Measurements from ENCODE around the gene FAF1. TPM values are rescaled to one million over a fixed set of nuclear protein-coding genes. Genes with fewer than 3 reads are reported as not detected.

FAF1 gene
- total RNA-seq, 1 donor from 2014 or later: 54.3 TPM

DNA sequence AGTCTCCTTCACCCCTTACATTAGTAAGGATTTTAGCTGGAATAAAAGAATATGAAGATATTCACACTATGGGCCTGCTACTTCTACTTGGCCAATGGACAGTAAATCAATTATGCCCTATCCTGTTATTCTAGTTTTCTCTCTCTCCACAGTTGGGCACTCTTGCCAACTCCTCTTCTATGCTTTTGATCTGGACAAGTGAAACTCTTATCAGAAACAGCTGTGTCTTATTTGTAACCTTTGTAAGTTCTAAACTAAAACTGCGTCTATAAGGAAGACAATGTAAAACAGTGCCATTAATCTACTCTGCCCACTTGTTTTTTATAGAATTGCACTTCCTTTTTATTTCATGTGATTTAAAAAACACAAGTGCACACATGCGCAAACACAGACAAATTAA lies 292.8 kb downstream of the FAF1 start:
- H3K27ac Mint-ChIP-seq (ENCODE audit: unreplicated experiment): no peak overlapping the region
- no peak overlapping the region for H3K4me3 Mint-ChIP-seq (ENCODE audit: unreplicated experiment)
- H3K27me3 Mint-ChIP-seq (ENCODE audit: unreplicated experiment): no peaks in the 10 kb centered on the region
- no peak for DNase-seq (ENCODE audit: low spot score)
- TF ChIP-seq, protein P1, sequence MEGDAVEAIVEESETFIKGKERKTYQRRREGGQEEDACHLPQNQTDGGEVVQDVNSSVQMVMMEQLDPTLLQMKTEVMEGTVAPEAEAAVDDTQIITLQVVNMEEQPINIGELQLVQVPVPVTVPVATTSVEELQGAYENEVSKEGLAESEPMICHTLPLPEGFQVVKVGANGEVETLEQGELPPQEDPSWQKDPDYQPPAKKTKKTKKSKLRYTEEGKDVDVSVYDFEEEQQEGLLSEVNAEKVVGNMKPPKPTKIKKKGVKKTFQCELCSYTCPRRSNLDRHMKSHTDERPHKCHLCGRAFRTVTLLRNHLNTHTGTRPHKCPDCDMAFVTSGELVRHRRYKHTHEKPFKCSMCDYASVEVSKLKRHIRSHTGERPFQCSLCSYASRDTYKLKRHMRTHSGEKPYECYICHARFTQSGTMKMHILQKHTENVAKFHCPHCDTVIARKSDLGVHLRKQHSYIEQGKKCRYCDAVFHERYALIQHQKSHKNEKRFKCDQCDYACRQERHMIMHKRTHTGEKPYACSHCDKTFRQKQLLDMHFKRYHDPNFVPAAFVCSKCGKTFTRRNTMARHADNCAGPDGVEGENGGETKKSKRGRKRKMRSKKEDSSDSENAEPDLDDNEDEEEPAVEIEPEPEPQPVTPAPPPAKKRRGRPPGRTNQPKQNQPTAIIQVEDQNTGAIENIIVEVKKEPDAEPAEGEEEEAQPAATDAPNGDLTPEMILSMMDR (IDR thresholded peaks at IDR 0.05; ENCODE audit: unreplicated experiment): no peak
- H3K4me1 Mint-ChIP-seq (ENCODE audit: unreplicated experiment): peaks cover 3% of the 10 kb centered on the region
- no peaks in the 10 kb centered on the region for H3K36me3 Mint-ChIP-seq (ENCODE audit: low read depth, unreplicated experiment)
- H3K9me3 Mint-ChIP-seq (ENCODE audit: unreplicated experiment): no peaks in the 10 kb centered on the region

DNA sequence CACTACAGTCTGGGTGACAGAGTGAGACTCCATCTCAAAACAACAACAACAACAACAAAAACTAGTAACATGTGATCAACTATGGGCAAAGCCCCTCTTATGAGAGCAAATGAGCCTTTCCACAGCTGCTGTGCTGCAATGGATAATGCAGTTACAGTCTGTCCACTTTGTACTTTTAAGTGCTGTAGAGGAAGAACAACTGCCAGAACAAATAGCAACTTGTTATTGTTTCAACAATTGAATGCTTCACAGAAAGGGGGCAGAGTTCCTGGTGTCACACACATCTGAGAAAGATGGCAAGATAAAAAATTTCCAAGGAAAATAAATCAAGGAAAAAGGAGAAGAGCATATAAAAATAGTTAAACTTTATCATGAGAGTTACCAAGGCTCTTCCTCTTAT lies 293.2 kb downstream of the FAF1 start:
- TF ChIP-seq, protein P1 (IDR thresholded peaks at IDR 0.05; ENCODE audit: unreplicated experiment): no peak
- Mint-ChIP-seq H3K36me3 (ENCODE audit: low read depth, unreplicated experiment) (no peaks in the 10 kb centered on the region), H3K27me3 (ENCODE audit: unreplicated experiment) (no peaks in the 10 kb centered on the region), H3K9me3 (ENCODE audit: unreplicated experiment) (no peaks in the 10 kb centered on the region), H3K4me3 (ENCODE audit: unreplicated experiment) (no peak overlapping the region), H3K27ac (ENCODE audit: unreplicated experiment) (no peak overlapping the region), H3K4me1 (ENCODE audit: unreplicated experiment) (peaks cover 3% of the 10 kb centered on the region)
- no peak for DNase-seq (ENCODE audit: low spot score)

DNA sequence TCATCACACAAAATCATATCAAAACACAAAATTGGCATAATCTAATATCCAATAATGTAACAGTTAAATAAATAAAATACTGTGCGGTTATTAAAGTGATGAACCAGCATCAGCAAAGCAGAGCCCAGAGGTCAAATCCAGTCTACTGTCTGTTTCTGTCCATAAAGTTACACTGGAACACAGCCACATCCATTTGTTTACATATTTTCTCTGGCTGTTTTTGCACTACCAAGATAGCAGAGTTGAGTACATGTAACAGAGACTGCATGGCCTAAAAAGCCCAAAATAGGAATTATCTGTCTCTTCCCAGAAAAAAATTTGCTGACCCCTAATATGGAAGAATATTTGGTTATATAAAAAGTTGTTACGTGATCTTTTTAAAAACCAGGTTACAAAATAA lies 294.7 kb downstream of the FAF1 start:
- no peak overlapping the region for H3K4me3 Mint-ChIP-seq (ENCODE audit: unreplicated experiment)
- H3K36me3 Mint-ChIP-seq (ENCODE audit: low read depth, unreplicated experiment): no peaks in the 10 kb centered on the region
- H3K27me3 Mint-ChIP-seq (ENCODE audit: unreplicated experiment): no peaks in the 10 kb centered on the region
- no peak for DNase-seq (ENCODE audit: low spot score)
- TF ChIP-seq, protein P1 (IDR thresholded peaks at IDR 0.05; ENCODE audit: unreplicated experiment): no peak
- no peaks in the 10 kb centered on the region for H3K9me3 Mint-ChIP-seq (ENCODE audit: unreplicated experiment)
- H3K4me1 Mint-ChIP-seq (ENCODE audit: unreplicated experiment): peaks cover 3% of the 10 kb centered on the region
- no peak overlapping the region for H3K27ac Mint-ChIP-seq (ENCODE audit: unreplicated experiment)

DNA sequence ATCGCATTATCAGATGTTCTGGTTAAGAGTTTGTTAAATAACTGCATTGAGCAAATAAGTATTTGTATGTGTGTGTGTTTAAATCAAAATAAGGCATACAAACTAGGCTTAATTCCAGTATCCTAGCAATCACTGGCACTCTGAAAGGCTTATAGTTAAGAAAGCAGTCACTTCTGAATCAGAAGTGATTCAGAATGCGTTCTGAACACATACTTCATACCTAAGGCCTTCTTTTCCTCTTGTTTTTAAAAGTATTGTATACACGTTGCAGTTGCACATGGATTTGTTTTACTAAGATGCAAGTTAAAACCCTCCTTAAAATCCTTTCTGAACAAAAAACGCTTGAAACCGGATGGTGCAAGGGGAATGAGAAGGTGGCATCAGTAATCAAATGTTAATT lies 298.4 kb downstream of the FAF1 start:
- TF ChIP-seq, protein P1 (IDR thresholded peaks at IDR 0.05; ENCODE audit: unreplicated experiment): no peak
- no peak for DNase-seq (ENCODE audit: low spot score)

DNA sequence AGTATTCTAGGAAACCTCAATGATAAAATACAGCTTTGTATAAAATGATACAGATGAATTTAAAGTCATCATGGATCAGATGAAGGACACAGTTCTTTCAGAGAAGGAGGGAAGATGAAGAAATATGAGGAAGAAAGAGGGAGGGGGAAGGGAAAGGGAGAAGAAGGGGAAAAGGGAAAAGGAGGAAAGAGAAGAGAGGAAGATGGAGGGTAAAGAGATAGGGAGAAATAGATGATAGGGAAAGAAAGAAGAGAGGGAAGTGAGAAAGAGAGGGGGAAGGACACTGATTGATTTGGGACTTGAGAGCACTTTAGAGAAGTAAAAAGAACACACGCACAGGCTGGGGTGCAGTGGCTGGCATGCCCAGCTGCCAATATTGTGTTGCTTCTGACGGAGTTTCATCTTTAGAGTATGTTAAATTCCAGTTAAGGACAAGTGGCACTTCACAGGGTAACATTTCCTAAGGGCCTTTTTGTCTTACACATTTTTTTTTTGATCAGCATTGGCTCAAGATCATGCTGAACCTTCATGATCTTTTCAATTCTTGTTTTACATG lies 300.9 kb downstream of the FAF1 start:
- no peak overlapping the region for H3K4me3 Mint-ChIP-seq (ENCODE audit: unreplicated experiment)
- no peaks in the 10 kb centered on the region for H3K36me3 Mint-ChIP-seq (ENCODE audit: low read depth, unreplicated experiment)
- peaks cover 2% of the 10 kb centered on the region for H3K4me1 Mint-ChIP-seq (ENCODE audit: unreplicated experiment)
- TF ChIP-seq, protein P1 (IDR thresholded peaks at IDR 0.05; ENCODE audit: unreplicated experiment): no peak
- DNase-seq (ENCODE audit: low spot score): no peak
- H3K27me3 Mint-ChIP-seq (ENCODE audit: unreplicated experiment): no peaks in the 10 kb centered on the region
- H3K9me3 Mint-ChIP-seq (ENCODE audit: unreplicated experiment): no peaks in the 10 kb centered on the region
- H3K27ac Mint-ChIP-seq (ENCODE audit: unreplicated experiment): no peak overlapping the region

More for the DNA sequence above, 298.4 kb downstream of the FAF1 start:
- no peaks in the 10 kb centered on the region for H3K36me3 Mint-ChIP-seq (ENCODE audit: low read depth, unreplicated experiment)
- H3K27me3 Mint-ChIP-seq (ENCODE audit: unreplicated experiment): no peaks in the 10 kb centered on the region
- no peak overlapping the region for H3K27ac Mint-ChIP-seq (ENCODE audit: unreplicated experiment)
- H3K9me3 Mint-ChIP-seq (ENCODE audit: unreplicated experiment): no peaks in the 10 kb centered on the region
- peaks cover 2% of the 10 kb centered on the region for H3K4me1 Mint-ChIP-seq (ENCODE audit: unreplicated experiment)
- no peak overlapping the region for H3K4me3 Mint-ChIP-seq (ENCODE audit: unreplicated experiment)

Measured in endothelial cell (in vitro differentiated cells).